PC-9 (cell line): ENCODE data around the gene COL23A1. TPM values are rescaled to one million over a fixed set of nuclear protein-coding genes. Genes with fewer than 3 reads are reported as not detected.

Experiments used
- BruUV-seq: library from RNA; stranded (reverse); fragments of 400-500 nt; replicated peaks from 2 replicates; lab custom pipeline; 2021; lab: Mats Ljungman, UMichigan
- CTCF ChIA-PET: fragments of 300-600 bp; sonication (Branson Sonifier 250); formaldehyde crosslinking; loops from one replicate; lab custom pipeline; 2022; ENCODE audit warnings: antibody characterized with exemption; lab: Charles Lee
- POLR2A ChIA-PET: fragments of 300-600 bp; sonication (Branson Sonifier 250); formaldehyde crosslinking; loops from one replicate; lab custom pipeline; 2022; ENCODE audit warnings: antibody characterized with exemption; ENCODE audit not compliant: unreplicated experiment; lab: Charles Lee
- DNase-seq, 2 experiments: peaks; one replicate each; pipeline versions ENCODE4 v3.0.0 to v3.0.0-alpha.2; 2015 to 2022; ENCODE audit warnings: mixed read lengths in 1 of 2
- H2AFZ ChIP-seq: fragments of 200-600 bp; sonication (generic); 2 replicates; pipeline ENCODE4 v1.8.1; 2017; ENCODE audit warnings: antibody characterized with exemption
- H3F3A ChIP-seq: fragments of 200-600 bp; sonication (generic); 2 replicates; pipeline ENCODE4 v1.8.1; 2017; ENCODE audit warnings: antibody characterized with exemption, mild to moderate bottlenecking, low read depth; ENCODE audit not compliant: insufficient read depth
- H3K27ac ChIP-seq: fragments of 200-600 bp; sonication (generic); 2 replicates; pipeline ENCODE4 v1.6.1; 2016; ENCODE audit warnings: mixed run types
- H3K27me3 ChIP-seq: fragments of 200-600 bp; sonication (generic); 2 replicates; pipeline ENCODE4 v1.6.1; 2016; ENCODE audit warnings: low read depth, mixed run types; ENCODE audit not compliant: insufficient read depth
- H3K36me3 ChIP-seq: fragments of 200-600 bp; sonication (generic); 2 replicates; pipeline ENCODE4 v1.6.1; 2016; ENCODE audit warnings: low read depth, mixed run types
- H3K4me1 ChIP-seq: fragments of 200-600 bp; sonication (generic); replicated peaks from 2 replicates; pipeline ENCODE4 v1.6.1; 2016; ENCODE audit warnings: mixed run types; ENCODE audit not compliant: insufficient read depth
- H3K4me2 ChIP-seq: fragments of 200-600 bp; sonication (generic); 2 replicates; pipeline ENCODE4 v1.6.1; 2017; ENCODE audit warnings: mixed run types
- H3K4me3 ChIP-seq: fragments of 200-600 bp; sonication (generic); 2 replicates; pipeline ENCODE4 v1.6.1; 2016; ENCODE audit warnings: mixed run types
- H3K79me2 ChIP-seq: fragments of 200-600 bp; sonication (generic); 2 replicates; pipeline ENCODE4 v1.6.1; 2017; ENCODE audit warnings: low read depth, mixed run types
- H3K9me2 ChIP-seq: fragments of 200-600 bp; sonication (generic); 2 replicates; pipeline ENCODE4 v1.8.1; 2017; ENCODE audit warnings: mild to moderate bottlenecking; ENCODE audit not compliant: insufficient read depth
- H3K9me3 ChIP-seq: fragments of 200-600 bp; sonication (generic); 2 replicates; pipeline ENCODE4 v1.8.1; 2016; ENCODE audit warnings: low read depth; ENCODE audit not compliant: insufficient read depth
- H4K20me1 ChIP-seq: fragments of 200-600 bp; sonication (generic); 2 replicates; pipeline ENCODE4 v1.8.1; 2017; ENCODE audit not compliant: insufficient read depth
- CTCF ChIP-seq: fragments of 200-600 bp; sonication (generic); conservative IDR thresholded peaks from 2 replicates; pipeline ENCODE4 v1.6.1; 2017; ENCODE audit warnings: mixed run types, antibody characterized with exemption, mild to moderate bottlenecking, moderate library complexity
- EZH2 ChIP-seq: fragments of 200-600 bp; sonication (generic); IDR thresholded peaks from 2 replicates; pipeline ENCODE4 v1.8.0; 2017; ENCODE audit warnings: antibody characterized with exemption, low read depth
- intact Hi-C: fragments of 100-400 bp; cut with micrococcal nuclease; formaldehyde crosslinking; loops from one replicate; pipeline ENCODE4 v1.10.0; 2022; ENCODE audit not compliant: unreplicated experiment
- total RNA-seq: library from RNA; stranded (reverse); gene quantifications from 2 replicates; pipeline ENCODE4 v1.2.3, GENCODE V29; 2021

Gene COL23A1
- total RNA-seq, 1 experiment from 2014 or later = not detected

GRCh38 chr5:178419196-178419595 lies 171.0 kb downstream of the COL23A1 start:
- no peaks in the 10 kb centered on the region for H4K20me1 ChIP-seq
- no peak overlapping the region for H3K27ac ChIP-seq
- TF ChIP-seq CTCF = no peak
- TF ChIP-seq EZH2 = no peak
- no peak for DNase-seq
- no peaks in the 10 kb centered on the region for H3K9me2 ChIP-seq
- intact Hi-C loops = no loop called here
- H3K4me3 ChIP-seq = no peak overlapping the region
- peaks cover 92% of the 10 kb centered on the region for H3K27me3 ChIP-seq
- H3K4me2 ChIP-seq = no peak overlapping the region
- no peaks in the 10 kb centered on the region for H3K79me2 ChIP-seq
- H3K36me3 ChIP-seq = no peaks in the 10 kb centered on the region
- no peak overlapping the region for H2AFZ ChIP-seq
- no peaks in the 10 kb centered on the region for H3K9me3 ChIP-seq
- H3F3A ChIP-seq = no peaks in the 10 kb centered on the region
- BruUV-seq = no TSS peak
- ChIA-PET CTCF (no interaction called here), POLR2A (no interaction called here)
- H3K4me1 ChIP-seq = no peaks in the 10 kb centered on the region

- Histone ChIP-seq H3K9me2 (no peaks in the 10 kb centered on the region), H3K36me3 (no peaks in the 10 kb centered on the region), H2AFZ (no peak overlapping the region), H3K27me3 (peaks cover 92% of the 10 kb centered on the region), H3K4me2 (no peak overlapping the region), H3K79me2 (no peaks in the 10 kb centered on the region), H3K4me1 (no peaks in the 10 kb centered on the region), H4K20me1 (no peaks in the 10 kb centered on the region), H3K27ac (no peak overlapping the region), H3K9me3 (no peaks in the 10 kb centered on the region), H3K4me3 (no peak overlapping the region), H3F3A (no peaks in the 10 kb centered on the region)
- CTCF ChIA-PET = no interaction called here
- TF ChIP-seq EZH2 (no peak), CTCF (no peak)
- DNase-seq = no peak
- no TSS peak for BruUV-seq
- intact Hi-C loops = no loop called here
- POLR2A ChIA-PET = no interaction called here
Observed at GRCh38 chr5:178418471-178419010, 171.7 kb downstream of the COL23A1 start.

GRCh38 chr5:178418031-178418430 lies 172.2 kb downstream of the COL23A1 start:
- POLR2A ChIA-PET = no interaction called here
- DNase-seq = no peak
- no peak overlapping the region for H3K4me2 ChIP-seq
- H3K9me3 ChIP-seq = no peaks in the 10 kb centered on the region
- no peaks in the 10 kb centered on the region for H4K20me1 ChIP-seq
- no TSS peak for BruUV-seq
- H3K4me1 ChIP-seq = no peaks in the 10 kb centered on the region
- CTCF ChIA-PET = no interaction called here
- H3K9me2 ChIP-seq = no peaks in the 10 kb centered on the region
- H3K4me3 ChIP-seq = no peak overlapping the region
- no peaks in the 10 kb centered on the region for H3K79me2 ChIP-seq
- H3F3A ChIP-seq = no peaks in the 10 kb centered on the region
- intact Hi-C loops = no loop called here
- H3K27me3 ChIP-seq = peaks cover 91% of the 10 kb centered on the region
- no peak for TF ChIP-seq CTCF
- TF ChIP-seq EZH2 = no peak
- H2AFZ ChIP-seq = no peak overlapping the region
- no peaks in the 10 kb centered on the region for H3K36me3 ChIP-seq
- H3K27ac ChIP-seq = no peak overlapping the region
